Glutamatergic neuron (in vitro differentiated cells): ENCODE measurements around the gene NEAT1. TPM values are rescaled to one million over a fixed set of nuclear protein-coding genes. Genes with fewer than 3 reads are reported as not detected.

Experiments used
- DNase-seq: peaks from one replicate; pipeline ENCODE4 v3.0.0; 2022
- H3K27ac Mint-ChIP-seq: one replicate; pipeline ENCODE4 v1.8.0; 2020; ENCODE audit warnings: mild to moderate bottlenecking, mixed read lengths, inconsistent platforms; ENCODE audit not compliant: unreplicated experiment
- H3K27me3 Mint-ChIP-seq: one replicate; pipeline ENCODE4 v1.8.0; 2020; ENCODE audit warnings: mild to moderate bottlenecking, moderate library complexity, mixed read lengths, inconsistent platforms; ENCODE audit not compliant: unreplicated experiment
- H3K36me3 Mint-ChIP-seq: one replicate; pipeline ENCODE4 v1.8.0; 2020; ENCODE audit warnings: mild to moderate bottlenecking, mixed read lengths, inconsistent platforms; ENCODE audit not compliant: unreplicated experiment
- H3K4me1 Mint-ChIP-seq: one replicate; pipeline ENCODE4 v1.8.0; 2020; ENCODE audit warnings: mild to moderate bottlenecking, low read depth, mixed read lengths, inconsistent platforms; ENCODE audit not compliant: unreplicated experiment
- H3K4me3 Mint-ChIP-seq: one replicate; pipeline ENCODE4 v1.8.0; 2020; ENCODE audit warnings: mild to moderate bottlenecking, mixed read lengths, inconsistent platforms; ENCODE audit not compliant: unreplicated experiment
- H3K9me3 Mint-ChIP-seq: one replicate; pipeline ENCODE4 v1.8.0; 2020; ENCODE audit warnings: mild to moderate bottlenecking, moderate library complexity, mixed read lengths, inconsistent platforms; ENCODE audit not compliant: unreplicated experiment
- CTCF ChIP-seq: fragments of 200-600 bp; sonication (generic); IDR thresholded peaks from one replicate; pipeline ENCODE4 v1.5.0; 2021; ENCODE audit not compliant: partially characterized antibody, unreplicated experiment
- total RNA-seq: library from RNA; stranded (reverse); fragmentation: NEBNext Ultra II Directional; extraction: Animal tissue kit (Norgen Biotek cat#: 25700); gene quantifications from one replicate; pipeline ENCODE4 v1.2.1, GENCODE V29; 2021; ENCODE audit not compliant: unreplicated experiment

The NEAT1 gene
- total RNA-seq, 1 donor from 2014 or later = 107 TPM

GRCh38 chr11:65396769-65397745, 25.5 kb upstream of the NEAT1 start:
- H3K4me3 Mint-ChIP-seq = peak overlapping the region; percentile 64
- no peak for TF ChIP-seq CTCF
- no peaks in the 10 kb centered on the region for H3K36me3 Mint-ChIP-seq
- DNase-seq = no peak
- H3K9me3 Mint-ChIP-seq = peaks cover 11% of the 10 kb centered on the region
- no peaks in the 10 kb centered on the region for H3K4me1 Mint-ChIP-seq
- peaks cover 3% of the 10 kb centered on the region for H3K27me3 Mint-ChIP-seq
- no peak overlapping the region for H3K27ac Mint-ChIP-seq

GRCh38 chr11:65398362-65398910, 24.2 kb upstream of the NEAT1 start:
- Mint-ChIP-seq H3K4me3 (no peak overlapping the region), H3K36me3 (no peaks in the 10 kb centered on the region)

GRCh38 chr11:65399249-65399648, 23.3 kb upstream of the NEAT1 start:
- TF ChIP-seq CTCF = no peak
- DNase-seq = no peak

More at GRCh38 chr11:65398362-65398910, 24.2 kb upstream of the NEAT1 start:
- Mint-ChIP-seq H3K4me1 (no peaks in the 10 kb centered on the region), H3K9me3 (peaks cover 11% of the 10 kb centered on the region), H3K27ac (peak overlapping the region; percentile 6), H3K27me3 (peaks cover 2% of the 10 kb centered on the region)
- TF ChIP-seq CTCF = no peak
- DNase-seq = no peak

GRCh38 chr11:65399845-65400244, 22.8 kb upstream of the NEAT1 start:
- Mint-ChIP-seq H3K9me3 (peaks cover 11% of the 10 kb centered on the region), H3K27me3 (peaks cover 2% of the 10 kb centered on the region), H3K4me3 (no peak overlapping the region), H3K4me1 (no peaks in the 10 kb centered on the region), H3K36me3 (no peaks in the 10 kb centered on the region), H3K27ac (no peak overlapping the region)
- no peak for DNase-seq
- TF ChIP-seq CTCF = no peak

More at GRCh38 chr11:65399249-65399648, 23.3 kb upstream of the NEAT1 start:
- Mint-ChIP-seq H3K36me3 (no peaks in the 10 kb centered on the region), H3K4me3 (no peak overlapping the region), H3K27me3 (peaks cover 2% of the 10 kb centered on the region), H3K27ac (no peak overlapping the region), H3K9me3 (peaks cover 11% of the 10 kb centered on the region), H3K4me1 (no peaks in the 10 kb centered on the region)
